ENCODE data around the gene TTBK1. TPM values are rescaled to one million over a fixed set of nuclear protein-coding genes. Genes with fewer than 3 reads are reported as not detected.

The TTBK1 gene
- total RNA-seq, 6 experiments from 2014 or later: 0.83 to 1.6 (median 0.87) TPM

DNA sequence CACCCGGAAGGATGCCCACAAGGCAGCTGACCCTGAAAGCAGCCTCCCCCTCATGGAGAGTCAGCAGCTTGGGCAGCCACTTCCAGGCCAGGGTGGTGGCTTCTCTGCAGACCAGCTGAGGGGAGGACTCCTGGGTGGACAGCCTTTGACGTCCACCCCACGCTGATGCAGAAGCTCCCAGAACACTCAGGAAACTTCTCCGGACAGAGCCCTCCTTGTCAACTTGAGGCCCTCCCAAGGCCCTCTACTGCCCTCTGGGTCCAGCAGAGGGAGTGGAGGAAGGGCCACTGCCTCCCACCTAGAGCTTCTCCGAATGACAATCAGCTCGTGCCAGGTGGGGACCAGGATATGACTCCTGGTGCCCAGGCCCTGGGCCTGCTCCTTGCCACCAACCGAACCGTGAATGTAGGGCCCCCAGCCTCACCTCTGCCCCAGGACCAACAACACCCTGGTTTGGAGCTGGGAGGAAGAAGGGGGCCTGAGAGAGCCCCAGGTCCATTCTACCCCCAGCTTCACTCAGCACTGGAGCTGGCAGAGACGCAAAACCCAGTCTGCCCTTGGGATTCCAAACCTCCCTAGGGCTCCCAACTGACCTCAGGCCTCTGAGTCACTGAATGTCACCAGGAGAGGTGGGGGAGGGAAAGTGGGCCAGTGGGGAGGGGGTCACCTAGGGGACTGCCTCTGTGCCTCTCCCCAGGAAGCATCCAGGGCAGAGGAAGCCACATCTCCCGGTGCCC, 43.9 kb downstream of the TTBK1 start:
- TF ChIP-seq, protein P1, sequence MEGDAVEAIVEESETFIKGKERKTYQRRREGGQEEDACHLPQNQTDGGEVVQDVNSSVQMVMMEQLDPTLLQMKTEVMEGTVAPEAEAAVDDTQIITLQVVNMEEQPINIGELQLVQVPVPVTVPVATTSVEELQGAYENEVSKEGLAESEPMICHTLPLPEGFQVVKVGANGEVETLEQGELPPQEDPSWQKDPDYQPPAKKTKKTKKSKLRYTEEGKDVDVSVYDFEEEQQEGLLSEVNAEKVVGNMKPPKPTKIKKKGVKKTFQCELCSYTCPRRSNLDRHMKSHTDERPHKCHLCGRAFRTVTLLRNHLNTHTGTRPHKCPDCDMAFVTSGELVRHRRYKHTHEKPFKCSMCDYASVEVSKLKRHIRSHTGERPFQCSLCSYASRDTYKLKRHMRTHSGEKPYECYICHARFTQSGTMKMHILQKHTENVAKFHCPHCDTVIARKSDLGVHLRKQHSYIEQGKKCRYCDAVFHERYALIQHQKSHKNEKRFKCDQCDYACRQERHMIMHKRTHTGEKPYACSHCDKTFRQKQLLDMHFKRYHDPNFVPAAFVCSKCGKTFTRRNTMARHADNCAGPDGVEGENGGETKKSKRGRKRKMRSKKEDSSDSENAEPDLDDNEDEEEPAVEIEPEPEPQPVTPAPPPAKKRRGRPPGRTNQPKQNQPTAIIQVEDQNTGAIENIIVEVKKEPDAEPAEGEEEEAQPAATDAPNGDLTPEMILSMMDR (IDR thresholded peaks at IDR 0.05): peak in 2 of 4 donors; percentile 15 to 33
- TF ChIP-seq POLR2A (IDR thresholded peaks at IDR 0.05): no peak
- ATAC-seq (peak; percentile 62 to 88 (median 64)), DNase-seq (peak in 1 of 3 donors; percentile 60)
- no peaks in the 10 kb centered on the region for H3K27me3 ChIP-seq
- H3K9me3 ChIP-seq: no peaks in the 10 kb centered on the region
- peak overlapping the region in 1 of 3 donors; percentile 37 for H3K27ac ChIP-seq
- no peak overlapping the region for H3K4me3 ChIP-seq
- WGBS (ENCODE audit: insufficient coverage, low coverage, low lambda C conversion rate, missing lambda C conversion rate): 66% methylated on average over 4 of the region's 10 CpGs
- H3K36me3 ChIP-seq: no peaks in the 10 kb centered on the region
- intact Hi-C loops (cut with DNase I): no loop called here
- H3K4me1 ChIP-seq: peaks cover 0 to 22% (median 4%) of the 10 kb centered on the region in 4 donors

DNA sequence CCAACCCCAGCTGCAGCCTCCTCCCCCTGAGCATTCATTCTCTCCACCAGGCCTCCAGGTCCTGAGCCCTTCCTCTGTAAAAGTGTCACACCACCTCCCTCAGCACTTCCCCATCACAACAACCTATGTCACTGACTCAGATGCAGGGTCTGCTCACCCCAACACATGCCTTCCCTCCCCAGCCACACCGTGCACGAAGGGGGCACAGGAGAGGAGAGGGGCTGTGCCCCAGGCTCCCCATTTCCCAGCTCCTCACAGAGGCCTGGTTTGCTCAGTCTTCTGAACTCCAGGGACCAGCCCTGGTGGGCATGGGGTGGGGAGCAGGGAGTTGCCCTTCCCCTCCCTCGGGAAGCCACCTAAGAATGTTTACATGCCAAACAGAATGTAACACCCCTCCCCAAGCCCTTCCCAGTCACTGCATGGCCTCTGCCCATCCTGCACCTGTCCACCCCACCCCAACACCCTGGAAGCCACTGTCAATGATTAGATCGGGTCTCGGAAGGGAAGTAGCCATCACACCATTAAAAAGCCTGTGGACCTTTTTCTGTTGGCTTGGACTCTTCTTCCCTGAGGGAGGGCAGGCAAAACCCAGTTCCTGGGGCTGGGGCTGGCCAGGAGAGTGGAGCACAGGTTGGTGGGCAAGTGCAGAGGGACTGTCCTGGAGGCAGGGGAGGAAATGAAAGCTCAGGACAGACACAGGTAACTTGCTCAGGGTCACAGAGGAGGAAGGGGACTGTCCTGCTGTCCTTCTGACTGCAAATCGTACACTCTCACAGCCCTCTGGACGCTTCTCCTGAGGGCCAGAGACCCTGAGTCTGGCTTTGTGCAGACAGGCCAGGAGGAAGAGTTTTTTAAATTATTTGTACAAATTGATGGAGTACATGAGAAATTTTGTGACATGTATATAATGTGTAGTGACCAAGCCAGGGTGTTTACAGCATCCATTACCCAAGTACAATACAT, 44.7 kb downstream of the TTBK1 start:
- no peaks in the 10 kb centered on the region for H3K9me3 ChIP-seq
- no peak for TF ChIP-seq POLR2A (IDR thresholded peaks at IDR 0.05)
- TF ChIP-seq, protein P1 (IDR thresholded peaks at IDR 0.05): no peak
- H3K36me3 ChIP-seq: no peaks in the 10 kb centered on the region
- no peaks in the 10 kb centered on the region for H3K27me3 ChIP-seq
- H3K27ac ChIP-seq: no peak overlapping the region
- no peak overlapping the region for H3K4me3 ChIP-seq
- intact Hi-C loops (cut with DNase I): no loop called here
- ATAC-seq (peak in 2 of 4 donors; percentile 5 to 13), DNase-seq (peak in 1 of 3 donors; percentile 23)
- peaks cover 0 to 22% (median 4%) of the 10 kb centered on the region in 4 donors for H3K4me1 ChIP-seq
- 70% methylated on average over 7 of the region's 7 CpGs for WGBS (ENCODE audit: insufficient coverage, low coverage, low lambda C conversion rate, missing lambda C conversion rate)

DNA sequence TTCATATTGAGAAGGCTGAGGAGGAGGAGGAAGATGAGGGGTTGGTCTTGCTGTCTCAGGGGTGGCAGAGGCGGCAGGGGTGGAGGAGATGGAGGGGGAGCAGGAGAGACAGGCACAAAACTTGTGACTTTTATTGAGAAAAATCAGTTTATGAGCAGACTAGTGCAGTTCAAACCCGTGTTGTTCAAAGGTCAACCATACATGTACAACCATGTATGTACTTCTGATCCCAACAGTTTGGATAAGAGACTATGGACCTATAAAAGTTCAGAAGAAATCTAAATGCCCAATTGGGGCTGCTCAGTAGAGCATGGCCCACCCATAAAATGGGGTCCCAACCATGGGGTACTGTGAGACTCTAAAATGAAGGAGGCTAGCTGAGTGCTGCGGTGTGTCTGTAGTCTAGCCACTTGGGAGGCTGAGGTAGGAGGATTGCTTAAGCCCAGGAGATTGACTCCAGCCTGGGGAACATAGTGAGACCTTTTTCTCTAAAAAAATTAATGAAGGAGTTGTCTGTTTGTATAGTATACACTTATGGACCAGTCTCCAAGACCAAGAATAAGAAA, 47.1 kb downstream of the TTBK1 start:
- H3K36me3 ChIP-seq: no peaks in the 10 kb centered on the region
- intact Hi-C loops (cut with DNase I): no loop called here
- DNase-seq (no peak), ATAC-seq (no peak)
- H3K9me3 ChIP-seq: no peaks in the 10 kb centered on the region
- no peak overlapping the region for H3K4me3 ChIP-seq
- peaks cover 0 to 22% (median 4%) of the 10 kb centered on the region in 4 donors for H3K4me1 ChIP-seq
- H3K27ac ChIP-seq: peak overlapping the region; percentile 30 to 47 (median 47)
- no peaks in the 10 kb centered on the region for H3K27me3 ChIP-seq
- TF ChIP-seq, protein P1 (IDR thresholded peaks at IDR 0.05): no peak
- TF ChIP-seq POLR2A (IDR thresholded peaks at IDR 0.05): no peak
- WGBS (ENCODE audit: insufficient coverage, low coverage, low lambda C conversion rate, missing lambda C conversion rate): 46% methylated on average over 3 of the region's 3 CpGs

DNA sequence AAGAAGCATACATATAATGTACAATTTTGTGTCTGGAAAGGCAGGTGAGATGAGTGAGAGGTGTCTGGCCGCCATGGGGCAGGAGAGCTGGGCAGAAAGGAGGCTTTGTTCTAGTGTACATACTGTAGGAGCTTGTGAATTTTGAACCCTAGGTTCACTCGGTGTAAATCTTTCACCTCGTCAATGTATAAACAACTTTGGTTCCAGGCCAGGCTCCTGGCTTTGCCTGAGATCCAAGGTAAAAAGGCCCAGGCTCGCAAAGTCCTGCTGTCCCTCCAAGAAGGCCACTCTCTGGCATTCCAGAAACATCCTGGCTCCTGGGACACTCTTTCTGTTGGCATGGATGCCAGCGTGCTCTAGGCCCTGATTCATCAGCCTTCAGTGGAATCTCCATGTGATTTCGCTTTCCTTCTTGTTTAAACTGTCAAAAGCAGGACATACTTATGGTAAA, 47.6 kb downstream of the TTBK1 start:
- Histone ChIP-seq H3K4me1 (peaks cover 0 to 22% (median 4%) of the 10 kb centered on the region in 4 donors), H3K9me3 (no peaks in the 10 kb centered on the region), H3K4me3 (no peak overlapping the region), H3K36me3 (no peaks in the 10 kb centered on the region), H3K27ac (peak overlapping the region; percentile 30 to 47 (median 47)), H3K27me3 (no peaks in the 10 kb centered on the region)
- DNase-seq: peak in 2 of 3 donors; percentile 45 to 69
- ATAC-seq: peak; percentile 69 to 82 (median 76)
- TF ChIP-seq, protein P1 (IDR thresholded peaks at IDR 0.05): peak in 1 of 4 donors; percentile 19
- TF ChIP-seq POLR2A (IDR thresholded peaks at IDR 0.05): no peak
- WGBS (ENCODE audit: insufficient coverage, low coverage, low lambda C conversion rate, missing lambda C conversion rate): 35% methylated on average over 6 of the region's 6 CpGs
- intact Hi-C loops (cut with DNase I): no loop called here
